DMS79 treated with DMSO at 0.1 percent for 48 hours (cell line): Measurements from ENCODE around the gene NPIPA5.
"Not testable (repeated sequence)": the region's sequence is repeated elsewhere in the genome, so short reads cannot be mapped to it uniquely, and the experiment has no call there.

Experiments used
- DNase-seq: peaks from one replicate; lab custom pipeline; 2025; lab: John Stamatoyannopoulos, UW

The NPIPA5 gene

GRCh38 chr16:15389916-15390315 is 11.8 kb upstream of the NPIPA5 start:
- DNase-seq = not testable (repeated sequence)

GRCh38 chr16:15388060-15388459 is 10.0 kb upstream of the NPIPA5 start:
- DNase-seq = not testable (repeated sequence)

GRCh38 chr16:15382810-15383209 is 4.7 kb upstream of the NPIPA5 start:
- not testable (repeated sequence) for DNase-seq

GRCh38 chr16:15357495-15357894 is 20.6 kb downstream of the NPIPA5 start:
- DNase-seq = not testable (repeated sequence)

- DNase-seq = not testable (repeated sequence)
Observed at GRCh38 chr16:15354846-15355245, 23.2 kb downstream of the NPIPA5 start.

GRCh38 chr16:15352852-15353251 is 25.2 kb downstream of the NPIPA5 start:
- not testable (repeated sequence) for DNase-seq

GRCh38 chr16:15351745-15352144 is 26.3 kb downstream of the NPIPA5 start:
- DNase-seq = not testable (repeated sequence)

GRCh38 chr16:15351251-15351650 is 26.8 kb downstream of the NPIPA5 start:
- DNase-seq = not testable (repeated sequence)

GRCh38 chr16:15348721-15349120 is 29.4 kb downstream of the NPIPA5 start:
- not testable (repeated sequence) for DNase-seq

- not testable (repeated sequence) for DNase-seq
Observed at GRCh38 chr16:15342337-15342736, 35.8 kb downstream of the NPIPA5 start.

- DNase-seq = not testable (repeated sequence)
Observed at GRCh38 chr16:15338986-15339385, 39.1 kb downstream of the NPIPA5 start.

GRCh38 chr16:15337974-15338605 is 40.0 kb downstream of the NPIPA5 start:
- DNase-seq = not testable (repeated sequence)

- DNase-seq = not testable (repeated sequence)
Observed at GRCh38 chr16:15335609-15336008, 42.5 kb downstream of the NPIPA5 start.

- DNase-seq = not testable (repeated sequence)
Observed at GRCh38 chr16:15333969-15334368, 44.1 kb downstream of the NPIPA5 start.

GRCh38 chr16:15330978-15331377 is 47.1 kb downstream of the NPIPA5 start:
- DNase-seq = not testable (repeated sequence)

GRCh38 chr16:15324954-15325353 is 53.1 kb downstream of the NPIPA5 start:
- not testable (repeated sequence) for DNase-seq

GRCh38 chr16:15323373-15323772 is 54.7 kb downstream of the NPIPA5 start:
- DNase-seq = not testable (repeated sequence)

GRCh38 chr16:15321221-15321620 is 56.9 kb downstream of the NPIPA5 start:
- not testable (repeated sequence) for DNase-seq

- DNase-seq = not testable (repeated sequence)
Observed at GRCh38 chr16:15314562-15314961, 63.5 kb downstream of the NPIPA5 start.
